GM21528 (cell line): Measurements from ENCODE around the gene CBFA2T3.
"Not testable (repeated sequence)": the region's sequence is repeated elsewhere in the genome, so short reads cannot be mapped to it uniquely, and the experiment has no call there.

Source experiments
- ATAC-seq: cut with Tn5 transposase; IDR thresholded peaks from one replicate; pipeline ENCODE4 v1.9.1; 2021; ENCODE audit warnings: mild to moderate bottlenecking, moderate library complexity; ENCODE audit not compliant: unreplicated experiment, low FRiP score

The CBFA2T3 gene

DNA sequence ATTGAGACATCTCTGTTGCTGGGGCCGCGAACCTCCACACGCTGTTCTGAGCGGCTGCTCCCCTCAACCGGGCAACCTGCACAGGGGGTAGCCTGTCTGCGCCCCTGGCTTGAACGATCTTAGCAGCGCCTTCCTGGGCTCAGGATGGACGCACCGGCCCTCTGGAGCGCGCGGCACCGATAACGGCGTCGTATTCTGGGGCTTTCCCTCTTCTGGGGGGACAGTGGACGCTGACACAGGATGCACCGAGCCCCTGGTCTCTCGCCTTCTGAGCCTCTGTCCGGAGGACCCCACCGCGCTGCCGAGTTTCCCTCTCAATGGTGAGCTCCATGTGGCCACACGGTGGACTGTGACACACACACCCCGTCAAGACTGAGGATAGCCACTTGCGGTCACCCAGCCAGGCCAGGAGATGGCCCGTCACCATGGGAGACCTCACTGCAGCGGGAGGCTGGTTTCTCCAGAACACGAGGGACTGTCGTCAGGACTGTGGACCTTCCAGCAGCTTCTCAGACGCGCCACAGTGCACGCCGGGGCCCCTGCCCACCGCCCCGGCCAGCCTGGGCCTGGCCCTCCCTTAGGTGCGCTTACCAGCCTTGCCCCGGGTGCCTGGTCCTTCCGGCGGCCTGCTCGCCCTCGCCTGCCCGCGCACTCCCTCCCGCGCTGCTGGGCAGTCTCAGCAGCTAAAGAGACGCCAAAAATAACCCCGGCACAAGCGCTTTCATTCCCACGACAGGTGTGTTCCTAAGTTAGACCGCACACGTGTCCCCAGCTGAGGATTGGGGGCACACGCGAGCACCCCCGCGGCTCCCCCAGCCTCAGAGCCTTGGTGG lies 80.6 kb downstream of the CBFA2T3 start:
- ATAC-seq = no peak

DNA sequence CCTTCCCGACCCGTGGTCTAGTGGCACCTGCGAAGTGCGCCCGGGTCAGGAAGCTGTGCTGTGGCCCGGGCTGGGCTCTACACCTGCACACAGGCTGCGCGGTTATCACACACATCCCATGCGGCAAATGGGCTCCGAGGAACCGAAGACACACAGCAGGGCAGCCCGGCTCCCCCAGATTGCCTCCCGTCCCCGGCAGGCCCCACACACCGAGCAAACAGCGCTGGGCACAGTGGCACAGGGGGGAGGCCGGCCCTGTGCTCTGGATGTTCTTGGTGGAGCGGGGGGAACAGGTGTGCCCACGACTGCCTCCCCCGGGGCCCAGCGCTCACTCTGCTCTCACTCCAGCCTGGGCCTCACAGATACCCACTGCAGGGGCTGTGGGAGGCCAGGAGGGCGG lies 81.7 kb downstream of the CBFA2T3 start:
- ATAC-seq = no peak

DNA sequence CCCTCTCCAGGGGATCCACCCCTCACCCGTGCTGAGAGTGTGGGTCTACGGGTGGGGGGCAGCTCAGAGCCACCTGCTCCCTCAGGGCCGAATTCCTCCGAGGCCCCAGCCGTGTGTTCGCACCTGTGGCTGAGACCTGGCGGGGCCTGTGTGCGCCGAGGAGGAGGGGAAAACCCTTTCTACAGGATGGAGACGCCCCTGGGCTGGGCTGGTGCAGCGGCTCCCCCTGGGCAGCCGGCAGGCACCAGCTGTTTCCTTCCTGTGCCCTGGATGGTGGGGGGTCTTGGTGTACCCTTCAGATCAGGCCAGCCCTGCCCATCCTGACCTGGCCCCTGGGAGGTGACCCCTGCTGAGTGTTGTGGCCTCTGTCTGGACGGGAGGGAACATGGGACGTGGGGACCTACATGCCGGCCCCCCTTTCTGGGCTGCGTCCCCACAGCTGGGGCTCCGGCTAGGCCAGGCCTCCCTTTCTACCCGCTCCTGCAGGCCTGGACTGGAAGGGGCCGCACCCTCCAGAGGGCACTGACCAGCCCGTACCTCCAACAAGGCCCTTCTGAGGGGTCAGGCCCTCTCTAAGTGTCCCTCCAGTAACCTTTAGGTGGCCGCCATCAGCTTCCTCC lies 82.2 kb downstream of the CBFA2T3 start:
- no peak for ATAC-seq

DNA sequence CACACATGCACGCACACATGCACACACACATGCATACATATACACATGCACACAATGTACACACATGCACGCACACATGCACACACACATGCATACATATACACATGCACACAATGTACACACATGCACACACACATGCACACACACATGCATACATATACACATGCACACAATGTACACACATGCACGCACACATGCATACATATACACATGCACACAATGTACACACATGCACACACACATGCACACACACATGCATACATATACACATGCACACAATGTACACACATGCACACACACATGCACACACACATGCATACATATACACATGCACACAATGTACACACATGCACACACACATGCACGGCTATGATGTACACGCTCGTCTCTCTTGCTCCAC lies 82.7 kb downstream of the CBFA2T3 start:
- not testable (repeated sequence) for ATAC-seq

DNA sequence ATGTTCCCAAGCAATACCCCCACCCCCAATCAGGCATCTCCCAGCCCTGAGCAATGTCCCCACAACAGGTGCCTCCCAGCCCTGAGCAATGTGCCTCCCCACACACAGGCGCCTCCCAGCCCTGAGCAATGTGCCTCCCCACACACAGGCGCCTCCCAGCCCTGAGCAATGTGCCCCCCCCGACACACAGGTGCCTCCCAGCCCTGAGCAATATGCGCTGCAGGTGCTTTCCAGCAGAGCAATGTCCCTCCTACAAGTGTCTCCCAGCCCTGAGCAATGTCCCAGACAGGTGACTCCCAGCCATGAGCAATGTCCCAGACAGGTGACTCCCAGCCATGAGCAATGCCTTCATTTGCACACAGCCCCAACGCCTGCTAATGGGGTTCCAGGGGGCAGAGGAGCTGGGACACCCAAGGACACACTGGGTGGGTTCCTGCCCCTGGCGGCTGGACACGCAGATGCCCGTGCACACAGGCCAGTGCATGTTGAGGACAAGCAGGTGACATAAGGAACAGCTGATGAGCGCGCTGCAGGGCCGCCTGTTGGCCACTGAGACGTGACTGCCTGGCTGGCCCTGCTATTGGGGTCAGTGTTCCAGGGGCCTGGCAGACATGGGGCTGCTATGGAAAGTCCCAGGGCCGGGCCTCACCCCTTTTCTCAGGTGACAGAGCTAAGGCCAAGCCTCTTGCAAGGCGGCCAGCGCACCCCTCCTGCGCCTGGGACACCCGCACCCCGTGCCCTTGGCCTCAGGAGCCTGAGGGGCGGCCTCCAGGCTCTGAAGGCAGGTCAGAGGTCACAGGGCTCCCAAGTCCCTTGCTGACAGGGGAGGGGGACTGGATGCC lies 83.7 kb downstream of the CBFA2T3 start:
- ATAC-seq = no peak

DNA sequence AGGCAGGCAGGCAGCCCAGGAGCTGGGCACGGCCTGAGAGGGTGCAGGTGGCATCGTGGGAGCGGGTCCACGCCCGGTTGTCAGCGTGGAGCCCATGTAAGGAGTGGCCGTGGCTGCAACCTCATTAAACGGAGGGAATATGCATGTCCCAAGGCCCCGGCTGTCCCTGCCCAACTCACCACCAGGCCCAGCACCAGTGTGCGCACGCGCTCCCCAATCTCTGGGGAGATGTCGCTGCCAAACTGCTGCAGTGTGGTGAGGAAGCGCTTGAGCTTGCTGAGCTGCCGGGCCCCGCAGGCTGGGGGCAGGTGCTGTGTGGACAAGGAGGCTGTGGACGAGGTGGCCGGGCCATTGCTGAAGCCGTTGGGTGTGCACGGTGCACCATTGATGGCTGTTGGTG lies 84.9 kb downstream of the CBFA2T3 start:
- no peak for ATAC-seq

DNA sequence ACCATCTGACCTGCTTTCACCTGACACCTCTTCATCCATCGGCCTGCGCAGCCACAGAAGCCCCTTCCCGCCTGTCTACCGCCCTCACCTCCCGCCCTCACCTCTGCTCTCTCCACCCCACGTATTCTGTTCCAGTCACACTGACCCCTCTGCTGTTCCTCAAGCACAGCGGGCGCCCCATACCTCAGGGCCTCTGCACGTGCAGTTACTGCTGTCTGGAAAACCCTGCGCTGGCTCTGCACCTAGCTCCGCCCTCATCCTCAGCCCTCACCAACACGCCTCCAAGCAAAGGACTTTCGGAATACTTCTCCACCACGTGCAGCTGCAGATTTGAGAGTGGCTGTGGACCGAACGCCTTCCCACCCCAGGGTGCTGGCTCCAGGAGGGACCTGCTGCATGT lies 85.9 kb downstream of the CBFA2T3 start:
- no peak for ATAC-seq

DNA sequence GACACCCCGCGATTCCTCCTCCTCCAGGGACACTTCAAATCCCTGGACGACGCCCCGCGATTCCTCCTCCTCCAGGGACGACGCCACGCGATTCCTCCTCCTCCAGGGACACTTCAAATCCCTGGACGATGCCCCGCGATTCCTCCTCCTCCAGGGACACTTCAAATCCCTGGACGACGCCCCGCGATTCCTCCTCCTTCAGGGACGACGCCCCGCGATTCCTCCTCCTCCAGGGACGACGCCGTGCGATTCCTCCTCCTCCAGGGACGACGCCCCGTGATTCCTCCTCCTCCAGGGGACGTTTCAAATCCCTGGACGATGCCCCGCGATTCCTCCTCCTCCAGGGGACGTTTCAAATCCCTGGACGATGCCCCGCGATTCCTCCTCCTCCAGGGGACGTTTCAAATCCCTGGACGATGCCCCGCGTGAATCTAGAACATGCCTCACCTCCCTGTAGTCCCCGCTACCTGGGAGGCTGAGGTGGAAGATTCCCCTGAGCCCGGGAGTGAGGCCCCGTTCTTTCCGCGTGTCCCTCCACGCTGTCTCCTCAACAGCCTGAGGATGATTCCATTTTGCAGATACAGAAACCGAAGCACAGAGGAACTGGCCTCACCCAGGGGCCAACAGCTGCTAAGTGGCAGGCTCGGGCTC lies 87.2 kb downstream of the CBFA2T3 start:
- not testable (repeated sequence) for ATAC-seq

DNA sequence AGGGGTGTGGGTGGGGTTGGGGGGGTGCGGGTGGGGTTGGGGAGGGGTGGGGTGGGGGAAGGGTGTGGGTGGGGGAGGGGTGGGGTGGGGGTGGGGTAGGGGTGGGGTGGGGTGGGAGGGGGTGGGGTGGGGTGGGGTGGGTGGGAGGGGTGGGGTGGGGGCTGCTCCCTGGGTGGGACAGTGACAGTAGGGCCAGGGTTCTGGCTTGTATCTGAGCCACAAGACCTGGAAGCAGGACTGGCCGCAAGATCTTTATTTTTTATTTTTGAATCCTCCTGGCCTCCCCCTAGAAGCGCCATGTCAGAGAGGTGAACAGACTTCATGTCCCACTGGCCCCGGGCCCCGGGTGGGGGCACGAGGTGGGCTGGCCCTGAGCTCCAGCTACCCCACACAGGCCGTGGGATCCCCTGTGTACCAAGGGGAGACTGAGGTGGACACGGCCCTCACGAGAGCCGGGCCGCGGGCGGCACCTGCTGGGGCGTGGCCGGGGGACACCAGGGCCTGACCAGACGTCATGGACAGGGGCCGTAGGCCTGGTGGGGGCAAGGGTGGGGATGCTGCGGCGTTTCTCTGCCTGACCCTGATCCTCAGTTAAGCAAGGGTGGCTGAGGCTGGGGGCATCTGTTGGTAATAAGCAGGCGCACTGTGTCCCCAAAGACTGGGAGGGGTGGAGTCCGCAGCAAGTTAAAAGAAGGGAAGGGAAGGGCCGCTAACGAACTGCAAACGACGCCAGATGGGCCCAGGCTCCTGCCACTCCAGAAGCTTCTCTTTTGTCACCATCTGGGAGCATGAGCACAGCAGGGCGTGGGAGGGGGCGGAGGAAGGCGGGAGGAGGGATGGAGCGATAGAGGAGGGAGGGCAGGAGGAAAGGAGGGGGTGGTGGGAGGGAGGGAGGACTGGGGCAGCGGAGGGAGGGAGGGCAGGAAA lies 88.3 kb downstream of the CBFA2T3 start:
- no peak for ATAC-seq

DNA sequence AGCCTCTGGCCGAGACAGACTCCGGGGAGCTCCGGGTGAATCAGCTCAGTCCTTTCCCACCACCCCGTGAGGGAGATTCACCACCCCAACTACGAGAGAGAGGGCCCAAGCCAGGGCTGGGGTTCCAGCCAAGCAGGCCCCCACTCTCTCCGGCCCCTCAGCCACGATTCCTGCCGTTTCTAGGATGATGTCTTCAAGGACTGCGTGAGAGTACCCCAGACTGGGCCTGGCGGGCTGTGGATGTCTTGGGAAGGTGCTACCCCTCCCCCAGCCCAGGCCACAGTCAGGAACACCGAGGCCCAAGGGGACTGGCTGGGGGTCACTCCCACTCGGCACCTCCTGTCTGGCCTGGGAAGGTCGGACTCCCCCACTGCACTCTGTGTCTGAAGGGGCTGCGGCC lies 89.0 kb downstream of the CBFA2T3 start:
- ATAC-seq = no peak

DNA sequence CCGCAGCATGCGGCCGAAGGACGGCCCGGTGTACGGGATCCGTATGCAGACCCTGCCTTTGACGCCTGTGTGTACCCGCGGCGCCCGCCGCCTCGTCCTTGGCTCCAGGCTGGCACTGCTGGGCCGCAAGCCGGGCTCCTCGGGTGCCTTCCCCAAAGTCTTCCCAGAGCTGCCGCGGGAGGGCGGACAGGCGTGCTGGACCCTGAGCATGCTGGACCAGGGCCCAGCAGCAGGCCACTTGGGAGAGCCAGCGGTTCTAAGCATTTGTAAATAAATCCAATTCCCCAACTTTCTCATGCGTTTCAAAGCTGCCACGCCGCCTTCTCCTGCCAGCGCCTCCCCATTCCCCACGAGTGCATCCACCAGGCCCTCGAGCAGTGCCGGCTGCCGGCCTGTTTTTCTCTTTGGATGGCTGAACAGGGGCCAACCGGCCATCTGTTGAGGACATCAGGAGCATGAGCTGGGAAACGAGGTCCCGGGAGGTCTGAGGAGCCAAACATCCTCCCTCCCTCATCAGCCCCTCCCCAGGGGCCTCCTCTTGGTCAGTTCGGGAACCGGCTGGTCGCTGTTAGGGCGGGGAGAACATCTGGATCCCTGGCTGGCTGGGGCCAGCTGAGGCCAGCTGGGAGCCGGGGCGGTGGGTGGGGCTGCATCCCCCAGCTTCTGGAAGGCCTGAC lies 90.0 kb downstream of the CBFA2T3 start:
- no peak for ATAC-seq

DNA sequence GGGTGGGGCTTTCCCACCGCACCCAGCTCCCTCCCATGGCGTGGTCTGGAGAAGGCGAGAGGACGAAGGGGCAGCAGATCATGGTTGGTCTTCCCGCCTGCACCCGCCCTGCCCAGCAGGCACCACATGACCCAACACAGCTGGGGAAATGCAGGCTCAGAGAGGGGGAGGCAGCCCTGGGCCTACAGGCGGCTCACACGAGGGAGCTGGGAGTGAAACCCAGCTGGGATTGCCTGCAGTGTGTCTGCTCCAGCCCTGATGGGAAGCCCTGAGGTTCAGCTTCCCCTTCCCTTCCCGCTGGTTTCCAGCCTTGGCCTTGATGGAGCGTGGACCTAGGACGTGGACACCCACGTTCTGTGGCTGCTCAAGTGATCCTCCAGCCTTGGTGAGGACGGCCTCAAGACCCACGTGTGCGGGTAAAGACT lies 90.6 kb downstream of the CBFA2T3 start:
- ATAC-seq = no peak

DNA sequence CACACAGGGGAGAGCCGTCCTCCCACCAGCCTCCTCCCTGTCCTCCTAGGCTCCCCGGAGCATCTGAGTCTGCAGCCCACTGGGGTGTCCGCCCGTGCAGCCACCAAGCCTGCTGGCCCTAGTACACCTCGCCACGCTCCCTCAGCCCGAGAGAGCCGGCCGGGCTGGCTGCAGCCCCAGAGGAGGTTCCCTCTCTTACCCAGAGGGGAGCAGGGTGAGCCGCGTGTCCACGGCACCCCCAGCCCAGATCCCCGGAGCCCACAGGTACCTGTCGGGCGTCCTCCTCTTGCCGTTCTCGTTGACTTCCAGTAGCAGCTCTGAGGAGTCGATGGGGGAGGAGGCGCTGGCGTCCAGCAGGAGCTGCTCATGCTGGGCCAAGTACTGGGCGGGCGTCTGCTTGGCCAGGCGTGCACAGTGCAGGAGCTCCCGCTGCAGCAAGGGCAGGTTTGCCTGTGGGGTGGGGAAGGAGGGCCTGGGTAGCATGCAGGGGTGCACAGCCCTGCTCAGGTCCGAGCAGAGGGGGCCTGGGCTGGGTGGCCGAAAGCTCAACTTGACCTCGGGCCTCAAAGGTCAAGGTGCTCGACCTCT lies 91.2 kb downstream of the CBFA2T3 start:
- ATAC-seq = no peak

DNA sequence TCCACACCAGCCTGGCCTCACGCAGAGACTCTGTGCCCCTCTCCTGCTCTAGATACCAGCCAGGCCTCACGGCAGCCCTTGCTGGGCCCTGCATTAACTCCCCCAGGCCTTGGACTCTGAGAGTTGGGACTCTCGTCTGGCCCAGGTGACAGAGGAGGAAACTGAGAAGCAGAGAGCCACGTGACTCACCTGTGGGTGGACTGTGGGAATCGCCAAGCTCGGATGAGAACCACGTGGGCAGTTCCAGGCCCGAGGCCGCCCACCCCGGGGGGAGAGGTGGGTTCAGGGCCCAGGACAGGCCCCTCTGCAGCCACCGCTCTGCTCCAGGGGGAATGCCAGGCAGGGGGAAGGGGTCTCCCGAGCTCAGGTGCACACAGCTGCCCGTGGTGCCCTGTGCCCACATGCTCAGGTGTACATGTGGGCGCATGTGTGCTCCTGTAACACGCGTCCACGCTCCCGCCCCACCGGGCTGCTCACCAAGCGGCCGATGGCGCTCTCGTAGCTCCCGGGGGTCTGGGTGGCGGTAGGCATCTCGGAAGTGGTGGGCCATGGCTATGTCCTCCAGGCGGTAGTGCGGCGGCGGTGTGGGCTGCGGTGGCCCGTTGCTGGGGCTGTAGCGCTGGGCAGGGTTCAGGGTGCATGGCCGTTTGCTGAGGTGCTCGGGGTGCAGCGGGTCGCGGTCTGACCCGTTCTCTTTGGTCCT lies 92.3 kb downstream of the CBFA2T3 start:
- ATAC-seq = no peak

DNA sequence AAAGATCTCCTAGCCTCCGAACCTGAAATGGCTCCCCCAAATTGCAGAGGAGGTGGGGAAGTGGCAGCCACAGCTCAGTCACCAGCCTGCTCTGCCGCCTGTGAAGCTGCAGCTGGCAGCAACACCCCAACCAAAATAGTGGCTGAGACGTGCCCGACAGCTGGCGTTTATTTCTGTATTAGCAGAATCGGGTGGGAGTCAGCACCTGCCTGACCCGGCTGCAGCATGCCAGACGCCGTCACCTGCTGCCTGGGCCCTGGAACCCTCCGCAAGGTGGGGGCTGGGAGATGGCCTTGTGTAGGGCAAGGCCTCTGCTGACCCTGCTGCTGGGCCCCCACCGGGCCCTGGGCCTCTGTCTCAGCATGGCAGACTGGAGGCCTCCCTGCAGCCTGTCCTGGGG lies 93.1 kb downstream of the CBFA2T3 start:
- ATAC-seq = no peak

DNA sequence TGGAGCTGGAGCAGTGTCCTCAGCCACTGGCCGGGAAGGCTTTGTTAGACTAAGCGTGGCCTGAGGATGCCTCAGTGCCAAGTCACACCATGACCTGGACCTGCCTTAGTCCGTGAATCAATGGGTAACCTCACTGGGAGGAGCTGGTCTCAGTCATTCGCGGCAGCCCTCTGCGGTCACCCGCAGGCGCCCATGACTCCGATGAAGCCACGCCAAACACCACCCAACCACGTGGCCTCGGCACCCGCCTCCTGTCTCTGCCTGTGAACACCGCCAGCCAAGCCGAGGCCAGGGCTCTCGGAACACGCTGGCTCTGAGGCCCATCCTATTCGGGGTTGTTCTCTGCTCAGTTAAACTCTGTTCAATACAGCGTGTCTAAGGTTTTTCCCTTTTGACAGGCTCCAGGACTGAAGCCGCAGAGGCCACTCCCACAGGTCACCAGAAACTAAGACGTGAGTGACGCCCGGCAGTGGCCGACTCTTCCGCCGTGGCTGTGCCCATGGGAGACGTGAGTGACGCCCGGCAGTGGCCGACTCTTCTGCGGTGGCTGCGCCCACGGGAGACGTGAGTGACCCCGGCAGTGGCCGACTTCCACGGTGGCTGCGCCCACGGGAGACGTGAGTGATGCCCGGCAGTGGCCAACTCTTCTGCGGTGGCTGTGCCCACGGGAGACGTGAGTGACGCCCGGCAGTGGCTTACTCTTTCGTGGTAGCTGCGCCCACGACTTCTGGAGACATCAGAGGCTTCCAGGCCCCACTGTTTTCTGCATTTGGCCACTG lies 93.7 kb downstream of the CBFA2T3 start:
- no peak for ATAC-seq

DNA sequence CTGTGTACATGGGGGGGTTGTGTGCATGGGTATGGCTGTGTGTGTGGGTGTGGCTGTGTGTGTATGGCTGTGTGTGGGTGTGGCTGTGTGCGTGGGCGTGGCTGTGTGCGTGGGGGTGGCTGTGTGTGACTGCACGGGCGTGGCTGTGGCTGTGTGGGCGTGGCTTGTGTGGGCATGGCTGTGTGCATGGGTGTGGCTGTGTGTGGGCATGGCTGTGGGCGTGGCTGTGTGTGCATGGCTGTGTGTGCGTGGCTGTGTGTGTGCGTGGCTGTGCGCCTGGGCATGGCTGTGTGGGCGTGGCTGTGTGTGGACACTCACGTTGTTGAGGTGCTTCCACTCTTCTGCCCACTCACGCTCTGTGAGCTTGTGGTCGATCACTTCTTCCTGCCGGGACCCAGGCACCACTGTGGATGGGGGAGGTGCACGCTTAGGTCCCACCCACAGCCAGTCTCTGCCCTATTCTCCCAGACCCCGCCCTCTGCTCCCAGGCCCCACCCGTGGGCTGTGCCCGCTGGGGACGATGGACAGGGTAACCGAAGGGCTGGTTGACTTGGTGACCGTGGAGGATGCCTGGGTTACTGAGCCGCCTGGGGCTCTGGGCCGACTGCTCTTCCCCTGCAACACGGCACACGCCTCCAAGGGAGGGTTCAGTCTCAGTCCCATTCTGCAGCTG lies 94.5 kb downstream of the CBFA2T3 start:
- no peak for ATAC-seq
